GM12874 (cell line): Measurements from ENCODE around the gene AP4M1.

Experiments
- TF ChIP-seq, protein P1 (sequence below): IDR thresholded peaks from 2 replicates; pipeline ENCODE4 v1.5.1; 2011; ENCODE audit warnings: low read depth, mild to moderate bottlenecking, control low read depth, low read length, moderate library complexity; ENCODE audit not compliant: insufficient read depth

Gene AP4M1

DNA sequence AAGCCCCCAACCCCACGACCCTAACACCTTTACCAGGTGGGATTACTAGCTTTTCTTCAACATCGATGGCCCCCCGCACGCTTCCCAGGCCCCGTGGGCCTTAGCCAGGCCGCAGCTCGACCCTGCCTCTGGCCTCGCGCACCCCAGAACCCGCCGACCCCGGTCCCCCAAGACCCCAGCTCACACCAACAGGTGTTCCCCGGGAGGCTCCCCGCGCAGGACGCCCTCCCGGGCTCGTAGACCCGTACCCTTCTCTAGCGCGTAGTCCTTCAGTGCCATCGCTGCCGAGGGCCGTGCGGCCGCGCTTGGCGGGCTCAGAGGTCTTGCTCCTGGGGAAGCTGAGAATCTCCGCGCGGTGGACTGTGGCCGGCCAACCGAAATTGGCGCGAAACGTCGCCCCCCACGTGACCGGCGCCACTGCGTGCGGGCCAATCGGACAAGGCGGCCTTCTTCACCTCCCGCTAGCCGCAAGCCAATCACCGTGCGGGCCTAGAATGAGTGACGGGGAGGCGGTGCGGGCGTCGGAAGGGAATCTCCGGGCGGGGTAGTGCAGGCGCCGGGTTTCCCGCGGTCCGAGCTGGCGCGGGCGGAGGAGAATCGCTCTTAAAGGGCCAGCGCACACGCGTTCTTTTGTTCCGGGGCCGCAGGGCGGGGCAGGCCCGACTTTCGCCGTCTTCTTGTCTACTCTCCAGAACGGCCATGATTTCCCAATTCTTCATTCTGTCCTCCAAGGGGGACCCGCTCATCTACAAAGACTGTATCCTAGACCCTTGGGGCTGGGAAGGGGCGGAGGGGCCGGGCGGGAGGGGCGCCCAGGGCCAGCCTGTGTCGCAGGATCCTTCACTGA, at the start of gene AP4M1, which contains the start of gene MCM7:
AP4M1 (plus strand) TSS at position 628 of the 847 bp plus-strand sequence; CDS start at position 700, 72 bp downstream.
MCM7 (minus strand) TSS at position 382 of the 847 bp plus-strand sequence; CDS start at position 279, 103 bp downstream.
- TF ChIP-seq, protein P1, sequence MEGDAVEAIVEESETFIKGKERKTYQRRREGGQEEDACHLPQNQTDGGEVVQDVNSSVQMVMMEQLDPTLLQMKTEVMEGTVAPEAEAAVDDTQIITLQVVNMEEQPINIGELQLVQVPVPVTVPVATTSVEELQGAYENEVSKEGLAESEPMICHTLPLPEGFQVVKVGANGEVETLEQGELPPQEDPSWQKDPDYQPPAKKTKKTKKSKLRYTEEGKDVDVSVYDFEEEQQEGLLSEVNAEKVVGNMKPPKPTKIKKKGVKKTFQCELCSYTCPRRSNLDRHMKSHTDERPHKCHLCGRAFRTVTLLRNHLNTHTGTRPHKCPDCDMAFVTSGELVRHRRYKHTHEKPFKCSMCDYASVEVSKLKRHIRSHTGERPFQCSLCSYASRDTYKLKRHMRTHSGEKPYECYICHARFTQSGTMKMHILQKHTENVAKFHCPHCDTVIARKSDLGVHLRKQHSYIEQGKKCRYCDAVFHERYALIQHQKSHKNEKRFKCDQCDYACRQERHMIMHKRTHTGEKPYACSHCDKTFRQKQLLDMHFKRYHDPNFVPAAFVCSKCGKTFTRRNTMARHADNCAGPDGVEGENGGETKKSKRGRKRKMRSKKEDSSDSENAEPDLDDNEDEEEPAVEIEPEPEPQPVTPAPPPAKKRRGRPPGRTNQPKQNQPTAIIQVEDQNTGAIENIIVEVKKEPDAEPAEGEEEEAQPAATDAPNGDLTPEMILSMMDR = no peak

- TF ChIP-seq, protein P1 = peak; percentile 14; the same call in 1 of the 2 replicates
Measured at GRCh38 chr7:100053215-100053614, 48.2 kb upstream of the AP4M1 start.

DNA sequence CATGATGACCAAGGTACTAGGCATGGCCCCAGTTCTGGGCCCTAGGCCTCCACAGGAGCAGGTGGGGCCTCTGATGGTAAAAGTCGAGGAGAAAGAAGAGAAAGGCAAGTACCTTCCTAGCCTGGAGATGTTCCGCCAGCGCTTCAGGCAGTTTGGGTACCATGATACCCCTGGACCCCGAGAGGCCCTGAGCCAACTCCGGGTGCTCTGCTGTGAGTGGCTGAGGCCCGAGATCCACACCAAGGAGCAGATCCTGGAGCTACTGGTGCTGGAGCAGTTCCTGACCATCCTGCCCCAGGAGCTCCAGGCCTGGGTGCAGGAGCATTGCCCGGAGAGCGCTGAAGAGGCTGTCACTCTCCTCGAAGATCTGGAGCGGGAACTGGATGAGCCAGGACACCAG, 44.4 kb upstream of the AP4M1 start:
- TF ChIP-seq, protein P1 = no peak

DNA sequence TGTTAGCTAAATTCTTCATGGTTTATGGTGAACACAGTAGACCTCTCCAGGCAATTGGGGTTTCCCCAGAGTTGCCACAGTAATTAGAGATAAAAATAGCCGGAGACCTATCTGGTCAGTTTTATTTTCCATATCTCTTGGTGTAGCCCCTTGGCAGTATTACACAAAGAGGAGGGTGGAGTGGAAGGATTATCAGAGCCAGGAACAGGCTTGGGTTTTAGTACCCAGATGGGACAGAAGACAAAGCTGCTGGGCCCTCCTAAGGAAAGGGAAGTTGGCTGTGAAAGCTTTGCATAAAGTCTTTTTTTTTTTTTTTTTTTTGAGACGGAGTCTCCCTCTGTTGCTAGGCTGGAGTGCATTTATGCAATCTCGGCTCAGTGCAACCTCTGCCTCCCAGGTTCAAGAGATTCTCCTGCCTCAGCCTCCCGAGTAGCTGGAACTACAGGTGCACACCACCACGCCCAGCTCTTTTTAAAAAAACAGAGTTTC, 42.1 kb upstream of the AP4M1 start:
- TF ChIP-seq, protein P1 = no peak

DNA sequence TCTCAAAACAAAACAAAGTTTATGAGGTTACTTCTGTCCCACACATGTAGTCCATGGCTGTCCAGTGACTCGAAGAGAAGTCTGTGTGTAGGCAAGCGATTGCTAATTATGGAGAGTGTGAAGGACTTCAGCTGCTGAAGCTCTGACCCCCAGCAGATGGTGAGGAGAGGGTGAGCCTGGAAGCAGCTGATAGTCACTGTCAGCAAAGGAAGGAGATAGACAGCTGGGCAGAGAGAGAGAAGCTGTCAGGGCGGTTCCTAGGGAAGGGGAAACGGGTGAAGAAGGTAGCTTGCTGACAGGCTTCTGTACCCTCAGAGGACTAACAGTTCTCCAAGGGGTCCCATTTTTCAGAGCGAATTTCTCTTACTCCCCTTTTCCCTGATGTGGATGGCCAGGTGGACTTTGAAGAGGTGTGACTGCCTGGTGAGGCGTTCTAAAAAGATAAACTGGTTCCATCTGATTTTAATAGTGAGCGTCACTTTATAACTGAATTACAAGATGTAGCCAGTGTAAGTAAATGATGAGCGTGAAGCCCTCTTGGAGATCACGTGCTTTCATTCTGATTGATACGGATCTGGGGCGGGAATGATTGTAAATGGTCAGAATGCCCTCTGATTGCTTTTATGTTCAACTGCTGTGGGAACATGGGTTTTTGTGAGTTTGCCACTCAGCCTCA, 39.8 kb upstream of the AP4M1 start:
- TF ChIP-seq, protein P1 = no peak

DNA sequence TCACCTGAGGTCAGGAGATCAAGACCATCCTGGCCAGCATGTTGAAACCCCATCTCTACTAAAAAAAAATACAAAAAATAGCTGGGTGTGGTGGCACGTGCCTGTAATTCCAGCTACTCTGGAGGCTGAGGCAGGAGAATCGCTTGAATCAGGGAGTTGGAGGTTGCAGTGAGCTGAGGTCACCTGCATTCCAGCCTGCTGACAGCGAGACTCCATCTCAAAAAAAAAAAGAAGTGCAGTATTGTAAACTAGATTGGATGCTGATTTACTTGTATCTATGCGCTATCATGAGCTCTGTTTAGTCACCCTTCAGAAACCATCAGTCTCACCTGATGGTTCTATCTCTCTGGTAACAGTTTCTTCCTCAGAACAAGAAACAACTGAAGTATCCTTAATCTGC, 38.1 kb upstream of the AP4M1 start:
- TF ChIP-seq, protein P1 = no peak

GRCh38 chr7:100064162-100064561, 37.3 kb upstream of the AP4M1 start:
- TF ChIP-seq, protein P1 = no peak
